ENCODE data around the gene SMDT1.
"Not testable (repeated sequence)": the region's sequence is repeated elsewhere in the genome, so short reads cannot be mapped to it uniquely, and the experiment has no call there.

SMDT1 gene

DNA sequence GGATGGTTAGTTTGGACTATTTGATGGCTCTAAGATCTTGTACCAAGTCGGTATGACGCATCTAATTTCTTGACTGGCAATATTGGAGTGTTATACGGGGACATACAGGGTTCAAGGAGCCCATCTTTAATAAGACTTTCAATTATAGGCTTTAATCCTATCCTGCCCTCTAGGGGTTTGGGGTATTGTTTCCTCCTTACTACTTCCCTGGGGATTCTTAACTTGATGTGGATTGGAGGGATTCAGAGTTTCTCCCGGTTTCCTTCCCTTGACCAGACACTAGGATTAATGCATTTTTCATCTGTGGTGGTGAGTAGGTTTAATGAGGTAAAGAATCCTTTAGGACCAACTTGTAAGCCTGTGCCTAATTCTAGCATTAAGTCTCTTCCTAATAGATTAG is 32.3 kb downstream of the SMDT1 start:
- no peak for DNase-seq (ENCODE audit: low read depth)

DNA sequence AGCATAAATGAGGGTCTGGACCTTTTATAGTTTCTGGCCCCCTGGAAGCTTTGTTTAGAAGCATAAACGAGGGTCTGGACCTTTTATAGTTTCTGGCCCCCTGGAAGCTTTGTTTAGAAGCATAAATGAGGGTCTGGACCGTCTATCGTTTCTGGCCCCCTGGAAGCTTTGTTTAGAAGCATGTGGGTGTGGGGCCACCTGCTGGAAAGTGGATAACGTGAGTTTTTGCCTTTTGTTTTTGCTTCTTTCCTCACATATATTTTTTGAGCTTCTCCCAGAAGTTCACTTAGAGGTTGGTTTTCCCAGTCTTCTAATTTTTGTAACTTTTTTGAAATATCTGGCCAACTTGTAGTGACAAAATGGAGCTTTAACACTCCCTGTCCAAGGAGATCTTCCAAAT is 33.3 kb downstream of the SMDT1 start:
- DNase-seq (ENCODE audit: low read depth): not testable (repeated sequence)

DNA sequence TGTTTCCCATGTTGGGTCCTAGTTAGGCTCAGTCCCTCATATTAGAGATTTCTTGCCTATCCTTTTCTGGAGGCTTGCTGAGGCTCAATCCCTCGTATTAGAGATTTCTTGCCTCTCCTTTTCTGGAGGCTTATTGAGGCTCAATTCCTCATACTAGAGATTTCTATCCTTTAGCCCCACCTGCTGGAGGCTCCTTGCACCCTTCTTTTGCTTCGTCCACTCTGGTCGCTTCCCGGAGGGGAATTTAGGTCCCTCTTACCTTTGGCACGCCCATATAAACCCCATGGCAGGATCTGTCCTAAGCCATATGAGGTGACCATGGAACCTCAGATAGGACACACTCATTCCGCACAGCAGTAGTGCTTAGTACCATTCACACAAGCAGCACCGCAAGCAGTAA is 35.2 kb downstream of the SMDT1 start:
- DNase-seq (ENCODE audit: low read depth): no peak

DNA sequence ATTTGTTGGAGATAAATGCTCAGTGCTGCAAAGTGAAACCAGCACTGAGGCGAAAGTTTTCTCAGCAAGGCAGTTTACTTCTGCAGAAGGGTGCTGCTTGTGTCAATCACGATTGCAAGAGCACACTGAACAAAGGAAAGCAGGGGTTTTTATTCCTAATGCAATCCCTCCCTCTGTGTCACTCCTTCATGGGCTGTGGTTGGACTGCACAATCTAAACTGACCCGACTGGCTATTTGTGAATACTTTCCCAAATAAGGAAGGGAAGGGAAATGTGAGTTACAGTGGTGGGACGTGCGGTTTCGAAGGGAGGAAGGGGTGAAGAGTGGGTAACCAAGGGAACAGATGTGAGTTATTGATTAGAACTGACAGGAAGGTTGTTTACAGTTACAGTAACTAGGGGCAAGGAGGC is 35.9 kb downstream of the SMDT1 start:
- not testable (repeated sequence) for DNase-seq (ENCODE audit: low read depth)

DNA sequence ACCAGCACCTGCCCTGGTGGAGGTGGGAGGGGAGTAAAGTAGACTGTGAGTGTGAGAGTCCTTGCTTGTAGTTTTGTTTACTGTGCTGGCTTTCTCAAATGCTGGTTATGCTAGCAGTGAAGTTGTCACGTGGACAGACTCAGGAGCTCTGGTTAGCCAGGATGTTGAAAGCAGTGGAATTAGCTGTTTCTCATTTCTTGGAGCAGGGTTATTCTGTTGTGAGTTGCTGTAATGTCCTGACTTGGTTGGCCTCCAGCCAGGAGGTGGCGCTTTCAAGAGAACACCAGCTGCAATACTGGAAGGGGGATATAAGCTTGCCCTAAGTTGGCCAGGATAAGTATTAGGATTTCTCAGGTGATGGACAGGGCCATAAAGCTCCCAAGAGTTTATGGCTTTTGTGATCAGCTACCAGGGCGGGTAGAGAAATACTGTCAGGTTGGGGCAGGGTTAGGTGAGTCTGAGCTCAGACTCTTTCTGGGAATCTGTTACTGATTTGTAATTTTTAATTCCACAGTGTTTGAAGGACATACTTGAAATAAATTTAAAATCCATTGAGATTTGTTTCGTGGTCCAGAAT is 37.4 kb downstream of the SMDT1 start:
- no peak for DNase-seq (ENCODE audit: low read depth)

DNA sequence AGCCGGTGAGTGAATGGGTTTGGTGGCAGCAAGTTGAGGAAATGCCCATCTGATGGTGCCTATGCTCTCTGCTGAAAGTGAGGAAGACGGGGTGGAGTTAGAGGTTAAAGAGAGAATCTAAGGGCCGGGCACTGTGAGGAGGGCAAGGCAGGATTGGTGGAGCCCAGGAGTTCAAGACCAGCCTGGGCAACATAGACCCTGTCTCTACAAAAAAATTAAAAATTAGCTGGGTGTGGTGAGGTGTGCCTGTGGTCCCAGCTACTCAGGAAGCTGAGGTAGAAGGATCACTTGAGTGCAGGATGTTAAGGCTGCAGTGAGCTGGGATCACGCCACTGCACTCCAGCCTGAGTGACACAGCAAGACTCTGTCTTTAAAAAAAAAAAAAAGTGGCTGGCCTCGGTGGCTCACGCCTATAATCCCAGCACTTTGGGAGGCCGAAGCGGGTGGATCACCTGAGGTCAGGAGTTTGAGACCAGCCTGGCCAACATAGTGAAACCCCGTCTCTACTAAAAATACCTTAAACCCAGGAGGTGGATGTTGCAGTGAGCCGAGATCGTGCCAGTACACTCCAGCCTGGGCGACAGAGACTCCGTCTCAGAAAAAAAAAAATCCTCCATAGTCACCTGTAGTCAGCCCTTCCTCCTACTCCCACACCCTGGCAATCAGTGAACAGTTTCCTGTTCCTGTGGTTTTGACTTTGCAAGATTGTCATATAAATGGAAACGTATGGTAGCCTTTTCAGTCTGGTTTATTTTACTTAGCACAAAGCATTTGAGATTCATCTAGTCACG is 40.9 kb downstream of the SMDT1 start:
- DNase-seq (ENCODE audit: low read depth): not testable (repeated sequence)

DNA sequence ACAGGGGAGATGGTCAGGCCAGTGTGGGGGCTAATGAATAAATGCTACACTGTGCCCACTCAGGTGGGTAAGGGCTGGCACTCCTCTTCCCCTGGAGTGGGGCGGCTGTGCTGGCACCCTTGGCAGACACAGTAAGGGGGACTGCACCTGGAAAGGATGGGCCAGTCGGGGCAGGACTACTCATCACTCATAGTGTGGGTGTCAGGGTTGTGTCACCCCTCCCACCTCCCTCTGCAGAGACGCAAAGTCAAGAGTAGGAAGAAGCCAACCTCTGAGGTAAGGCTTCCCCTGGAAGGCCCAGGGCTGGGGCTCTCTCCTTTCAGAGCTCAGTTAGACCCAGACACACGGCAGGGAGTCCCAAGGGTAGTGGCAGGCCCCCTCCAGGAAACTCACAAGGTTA is 44.0 kb downstream of the SMDT1 start:
- not testable (repeated sequence) for DNase-seq (ENCODE audit: low read depth)

DNA sequence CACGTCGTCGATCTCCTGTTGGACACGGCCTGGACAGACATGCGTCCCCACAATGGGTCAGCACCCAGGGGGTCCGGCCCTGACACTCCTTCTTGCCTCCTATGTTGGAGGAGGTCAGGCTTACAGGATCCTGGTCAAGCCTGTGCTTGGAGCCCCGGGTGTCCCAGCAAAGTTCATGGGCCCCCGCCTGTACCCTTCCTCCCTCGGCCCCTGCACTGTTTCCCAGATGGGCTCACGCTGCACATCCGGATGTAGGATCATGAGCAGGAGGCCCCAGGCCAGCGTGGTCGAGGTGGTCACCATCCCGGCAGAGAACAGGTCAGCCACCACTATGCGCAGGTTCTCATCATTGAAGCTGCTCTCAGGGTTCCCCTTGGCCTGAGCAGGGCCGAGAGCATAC is 48.1 kb downstream of the SMDT1 start:
- no peak for DNase-seq (ENCODE audit: low read depth)

DNA sequence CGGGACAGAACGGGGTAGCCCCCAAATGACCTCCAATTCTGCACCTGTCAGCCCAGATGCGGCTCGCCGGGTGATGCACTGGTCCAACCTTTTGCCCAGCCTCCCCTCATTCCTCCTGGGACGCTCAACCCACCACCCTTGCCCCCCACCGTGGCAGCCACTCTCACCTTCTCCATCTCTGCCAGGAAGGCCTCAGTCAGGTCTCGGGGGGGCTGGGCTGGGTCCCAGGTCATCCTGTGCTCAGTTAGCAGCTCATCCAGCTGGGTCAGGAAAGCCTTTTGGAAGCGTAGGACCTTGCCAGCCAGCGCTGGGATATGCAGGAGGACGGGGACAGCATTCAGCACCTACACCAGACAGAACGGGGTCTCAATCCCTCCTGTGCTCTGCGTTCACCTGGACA is 48.5 kb downstream of the SMDT1 start:
- DNase-seq (ENCODE audit: low read depth): not testable (repeated sequence)

DNA sequence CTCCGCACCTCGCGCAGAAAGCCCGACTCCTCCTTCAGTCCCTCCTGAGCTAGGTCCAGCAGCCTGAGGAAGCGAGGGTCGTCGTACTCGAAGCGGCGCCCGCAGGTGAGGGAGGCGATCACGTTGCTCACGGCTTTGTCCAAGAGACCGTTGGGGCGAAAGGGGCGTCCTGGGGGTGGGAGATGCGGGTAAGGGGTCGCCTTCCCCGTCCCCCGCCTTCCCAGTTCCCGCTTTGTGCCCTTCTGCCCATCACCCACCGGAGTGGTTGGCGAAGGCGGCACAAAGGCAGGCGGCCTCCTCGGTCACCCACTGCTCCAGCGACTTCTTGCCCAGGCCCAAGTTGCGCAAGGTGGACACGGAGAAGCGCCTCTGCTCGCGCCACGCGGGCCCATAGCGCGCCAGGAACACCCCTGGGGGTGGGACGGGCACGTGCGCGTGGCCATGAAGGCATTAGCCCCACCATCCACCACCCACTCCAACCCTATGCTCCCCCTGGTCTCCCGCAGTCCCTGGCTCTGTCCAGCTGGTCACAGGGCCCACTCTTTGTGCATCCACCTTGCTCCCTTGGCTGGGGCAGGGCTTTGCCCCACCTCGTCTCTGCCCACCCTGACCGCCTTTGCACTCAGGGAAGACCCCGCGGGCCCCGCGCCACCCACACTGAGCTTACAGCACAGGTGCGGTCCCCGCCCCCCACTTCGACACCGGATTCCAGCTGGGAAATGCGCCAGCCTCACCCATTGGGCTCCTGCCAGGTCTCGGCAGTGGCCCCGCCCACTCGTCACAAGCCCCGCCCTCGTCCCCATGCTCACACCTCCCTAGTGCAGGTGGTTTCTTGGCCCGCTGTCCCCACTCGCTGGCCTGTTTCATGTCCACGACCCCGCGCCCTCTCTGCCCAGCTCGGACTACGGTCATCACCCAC is 49.5 kb downstream of the SMDT1 start:
- not testable (repeated sequence) for DNase-seq (ENCODE audit: low read depth)

DNA sequence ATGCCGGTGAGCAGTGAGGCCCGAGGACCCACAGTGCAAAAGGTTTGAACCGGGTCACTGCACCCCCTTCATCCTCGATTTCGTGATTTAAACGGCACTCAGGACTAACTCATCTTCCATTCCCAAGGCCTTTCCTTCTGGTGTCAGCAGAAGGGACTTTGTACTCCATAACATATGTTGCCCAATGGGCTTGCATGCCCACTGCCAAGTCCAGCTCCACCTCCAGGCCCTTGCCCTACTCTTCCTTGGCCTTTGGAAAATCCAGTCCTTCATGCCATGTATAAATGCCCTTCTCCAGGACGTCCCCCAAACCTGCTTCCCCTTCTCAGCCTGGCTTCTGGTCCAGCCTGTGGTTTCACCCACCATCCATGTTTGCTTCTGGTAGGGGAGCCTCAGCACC is 50.7 kb downstream of the SMDT1 start:
- not testable (repeated sequence) for DNase-seq (ENCODE audit: low read depth)

DNA sequence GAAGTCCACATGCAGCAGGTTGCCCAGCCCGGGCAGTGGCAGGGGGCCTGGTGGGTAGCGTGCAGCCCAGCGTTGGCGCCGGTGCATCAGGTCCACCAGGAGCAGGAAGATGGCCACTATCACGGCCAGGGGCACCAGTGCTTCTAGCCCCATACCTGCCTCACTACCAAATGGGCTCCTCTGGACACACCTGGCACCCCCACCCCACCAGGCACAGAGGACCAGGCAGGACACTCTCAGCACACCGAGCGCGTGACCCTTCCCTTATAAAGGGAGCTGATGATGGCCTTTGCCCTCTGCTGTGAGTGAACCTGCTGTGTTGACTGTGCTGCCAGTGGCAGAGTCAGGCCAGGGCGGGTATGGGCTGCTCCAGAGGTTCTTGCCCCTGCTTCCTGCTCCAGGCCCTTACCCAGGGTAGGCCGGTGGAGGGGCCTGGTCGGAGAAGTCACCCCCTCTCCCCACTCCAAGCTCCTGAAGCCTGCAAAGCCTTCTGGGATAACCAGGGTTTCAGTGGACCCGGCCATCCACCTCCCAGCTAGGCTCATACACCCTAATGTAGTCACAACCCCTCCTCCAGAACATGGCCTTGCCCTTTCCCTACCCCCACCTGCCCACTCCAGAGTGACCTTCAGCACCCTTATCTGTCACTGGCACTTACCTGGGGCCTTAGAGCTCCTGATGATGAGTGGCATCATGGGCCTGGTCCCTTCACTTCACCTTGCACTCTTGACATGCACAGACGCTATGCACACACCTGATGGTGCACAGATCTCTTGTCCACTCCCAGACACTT is 51.3 kb downstream of the SMDT1 start, which contains the start of gene CYP2D6:
CYP2D6 (minus strand) TSS at position 172 of the 793 bp plus-strand sequence; CDS start at position 153, 19 bp downstream.
- DNase-seq (ENCODE audit: low read depth): not testable (repeated sequence)

DNA sequence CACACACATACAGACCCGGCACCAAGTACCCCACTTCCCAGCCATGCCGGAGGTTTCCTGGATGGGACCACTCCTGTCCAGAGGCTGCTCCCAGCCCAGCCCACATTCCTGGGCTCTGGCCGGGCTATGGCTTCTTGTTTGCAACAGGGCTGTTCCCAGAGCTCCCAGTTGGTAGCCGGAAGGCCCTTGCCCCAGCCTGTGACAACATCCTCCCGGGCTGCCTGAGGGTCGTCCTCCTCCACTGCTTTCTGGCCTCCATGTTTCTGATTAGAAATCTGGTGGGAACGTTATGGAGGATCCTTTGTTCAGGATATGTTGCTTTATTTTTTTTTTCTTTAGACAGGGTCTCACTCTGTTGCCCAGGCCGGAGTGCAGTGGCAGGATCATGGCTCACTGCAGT is 52.1 kb downstream of the SMDT1 start:
- DNase-seq (ENCODE audit: low read depth): no peak

DNA sequence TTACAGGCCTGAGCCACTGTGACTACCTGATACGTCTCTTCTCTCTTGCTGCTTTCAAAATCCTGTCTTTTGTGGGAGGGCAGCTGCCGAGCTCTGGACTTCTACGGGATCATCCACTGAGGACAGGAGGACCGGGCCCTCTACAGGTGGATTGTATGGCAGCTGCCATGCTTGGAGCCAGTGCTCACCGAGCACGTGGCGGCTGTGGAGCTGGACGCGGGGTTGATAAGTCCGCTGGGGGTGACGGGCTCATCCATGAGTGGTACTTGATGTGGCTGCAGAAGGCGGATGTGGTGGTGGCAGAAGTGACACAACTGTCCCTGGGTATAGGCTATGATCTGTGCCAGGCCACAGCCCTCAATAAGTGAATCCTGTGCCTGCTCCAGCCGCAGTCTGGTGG is 53.0 kb downstream of the SMDT1 start:
- DNase-seq (ENCODE audit: low read depth): no peak
